ENCODE data around the gene P2RY13. TPM values are rescaled to one million over a fixed set of nuclear protein-coding genes. Genes with fewer than 3 reads are reported as not detected.

Gene P2RY13
- total and polyA plus RNA-seq, 10 of the 15 experiments (the other 5 are each of a cell fraction or from before 2014, with no cell fraction given), result not detected

GRCh38 chr3:151367448-151367847, 38.1 kb upstream of the P2RY13 start:
- DNase-seq (ENCODE audit: low read depth, low spot score) (no peak), ATAC-seq (no peak), FAIRE-seq (no peak)
- TF ChIP-seq SMC3 (IDR thresholded peaks at IDR 0.05; ENCODE audit: borderline replicate concordance, low read length), result no peak
- no peak for TF ChIP-seq SREBF1 (IDR thresholded peaks at IDR 0.05; ENCODE audit: low read length)
- no peak for TF ChIP-seq BACH1 (IDR thresholded peaks at IDR 0.05; ENCODE audit: borderline replicate concordance)
- H3K9ac ChIP-seq (ENCODE audit: control insufficient read depth, insufficient read depth, low read length), result no peak overlapping the region
- H3K4me2 ChIP-seq (ENCODE audit: control insufficient read depth, insufficient read depth), result no peak overlapping the region
- POLR2A ChIA-PET, result no interaction called here
- H3K36me3 ChIP-seq (ENCODE audit: control insufficient read depth in 2 of 2, insufficient read depth in 2 of 2, low read length in 1 of 2), result no peaks in the 10 kb centered on the region
- SMC1A ChIA-PET (ENCODE audit: uncharacterized antibody, unreplicated experiment), result interaction anchor here (0.9 to 1.1 kb wide), 2 partner anchors 18 to 22 kb away, joined by 3 read pairs; no protein-coding TSS in a partner anchor
- WGBS (ENCODE audit: insufficient coverage, insufficient replicate concordance, low lambda C conversion rate, missing lambda C conversion rate), result 18% methylated on average over 5 of the region's 5 CpGs
- no peaks in the 10 kb centered on the region for H4K20me1 ChIP-seq (ENCODE audit: control insufficient read depth, insufficient read depth)
- H3K27ac ChIP-seq (ENCODE audit: control insufficient read depth, insufficient read depth), result no peak overlapping the region
- intact Hi-C loops (cut with micrococcal nuclease; ENCODE audit: unreplicated experiment) (no loop called here), in situ Hi-C loops (cut with MboI) (no loop called here)
- H3K79me2 ChIP-seq (ENCODE audit: control insufficient read depth, insufficient read depth, low read length), result no peaks in the 10 kb centered on the region
- no peaks in the 10 kb centered on the region for H3K9me3 ChIP-seq (replicated peaks; ENCODE audit: control insufficient read depth, insufficient read depth, low read length)
- CTCF ChIA-PET, result interaction anchor here (1.7 kb wide), 1 partner anchor 40 kb away, joined by 4 read pairs; no protein-coding TSS in a partner anchor
- no TSS peak for BruUV-seq (replicated peaks)
- no peak overlapping the region for H2AFZ ChIP-seq (ENCODE audit: control insufficient read depth, low read depth, low read length)
- H3K27me3 ChIP-seq (replicated peaks in 1 of 2; ENCODE audit: control insufficient read depth in 2 of 2, insufficient read depth in 2 of 2, low read length in 1 of 2), result no peaks in the 10 kb centered on the region; a peak in 1 of 4 replicates
- H3K4me3 ChIP-seq, result no peak overlapping the region
- H3K4me1 ChIP-seq (ENCODE audit: control insufficient read depth, insufficient read depth, low read length), result no peaks in the 10 kb centered on the region
- RAD21 ChIA-PET (ENCODE audit: unreplicated experiment), result no interaction called here

- Histone ChIP-seq H3K4me1 (ENCODE audit: control insufficient read depth, insufficient read depth, low read length) (no peaks in the 10 kb centered on the region), H3K27ac (ENCODE audit: control insufficient read depth, insufficient read depth) (no peak overlapping the region), H3K9ac (ENCODE audit: control insufficient read depth, insufficient read depth, low read length) (no peak overlapping the region), H4K20me1 (ENCODE audit: control insufficient read depth, insufficient read depth) (no peaks in the 10 kb centered on the region), H3K36me3 (ENCODE audit: control insufficient read depth in 2 of 2, insufficient read depth in 2 of 2, low read length in 1 of 2) (no peaks in the 10 kb centered on the region), H3K4me2 (ENCODE audit: control insufficient read depth, insufficient read depth) (no peak overlapping the region), H3K4me3 (no peak overlapping the region), H2AFZ (ENCODE audit: control insufficient read depth, low read depth, low read length) (no peak overlapping the region), H3K9me3 (replicated peaks; ENCODE audit: control insufficient read depth, insufficient read depth, low read length) (no peaks in the 10 kb centered on the region), H3K79me2 (ENCODE audit: control insufficient read depth, insufficient read depth, low read length) (no peaks in the 10 kb centered on the region), H3K27me3 (replicated peaks in 1 of 2; ENCODE audit: control insufficient read depth in 2 of 2, insufficient read depth in 2 of 2, low read length in 1 of 2) (no peaks in the 10 kb centered on the region; a peak in 1 of 4 replicates)
- ChIA-PET SMC1A (ENCODE audit: uncharacterized antibody, unreplicated experiment) (interaction anchor here (0.9 to 1.1 kb wide), 2 partner anchors 19 to 23 kb away, joined by 3 read pairs; no protein-coding TSS in a partner anchor), RAD21 (ENCODE audit: unreplicated experiment) (no interaction called here), CTCF (interaction anchor here (1.7 kb wide), 1 partner anchor 40 kb away, joined by 4 read pairs; no protein-coding TSS in a partner anchor), POLR2A (no interaction called here)
- BruUV-seq (replicated peaks), result no TSS peak
- intact Hi-C loops (cut with micrococcal nuclease; ENCODE audit: unreplicated experiment) (no loop called here), in situ Hi-C loops (cut with MboI) (no loop called here)
- no peak for FAIRE-seq
- no peak for ATAC-seq
- WGBS (ENCODE audit: insufficient coverage, insufficient replicate concordance, low lambda C conversion rate, missing lambda C conversion rate), result 16% methylated on average over 3 of the region's 3 CpGs
- no peak for DNase-seq (ENCODE audit: low read depth, low spot score)
- TF ChIP-seq YBX1 (IDR thresholded peaks at IDR 0.05) (no peak), BCLAF1 (IDR thresholded peaks at IDR 0.05) (no peak), MLLT1 (IDR thresholded peaks at IDR 0.05) (no peak), DPF2 (IDR thresholded peaks at IDR 0.05) (no peak), BHLHE40 (IDR thresholded peaks at IDR 0.05; ENCODE audit: borderline replicate concordance in 1 of 2, low read depth in 2 of 2, low read length in 1 of 2) (no peak), ZBTB4 (CRISPR knock-in tag; IDR thresholded peaks at IDR 0.05) (no peak)
Observed at GRCh38 chr3:151366993-151367392, 37.6 kb upstream of the P2RY13 start.
